ENCODE results near the gene MUCL1. TPM values are rescaled to one million over a fixed set of nuclear protein-coding genes. Genes with fewer than 3 reads are reported as not detected.

Gene MUCL1
- total RNA-seq, 2 donors from 2014 or later: not detected

- no peaks in the 10 kb centered on the region for H3K4me1 Mint-ChIP-seq
- DNase-seq: no peak
- H3K4me3 Mint-ChIP-seq: no peak overlapping the region
- no peaks in the 10 kb centered on the region for H3K9me3 Mint-ChIP-seq
- no peaks in the 10 kb centered on the region for H3K27me3 Mint-ChIP-seq (ENCODE audit: insufficient read depth)
- Histone ChIP-seq H3K27ac (ENCODE audit: low read depth, low read length) (no peak overlapping the region), H3K4me1 (ENCODE audit: control insufficient read depth, insufficient read depth, low read length) (no peaks in the 10 kb centered on the region), H3K9ac (ENCODE audit: extremely low read depth, low read length, poor library complexity, severe bottlenecking) (no peak overlapping the region), H3K4me3 (ENCODE audit: low read length) (no peak overlapping the region), H3K27me3 (ENCODE audit: control insufficient read depth, insufficient read depth, low read length, poor library complexity, severe bottlenecking) (no peaks in the 10 kb centered on the region), H3K36me3 (ENCODE audit: control insufficient read depth, insufficient read depth, low read length) (no peaks in the 10 kb centered on the region), H3K9me3 (ENCODE audit: control insufficient read depth, low read length) (no peaks in the 10 kb centered on the region)
- no peaks in the 10 kb centered on the region for H3K36me3 Mint-ChIP-seq (ENCODE audit: low read depth)
- 81 to 86% methylated on average over 4 to 5 of the region's 5 CpGs for WGBS, 2 experiments (ENCODE audit: insufficient coverage in 1 of 2, insufficient read length in 1 of 2)
- no peak for TF ChIP-seq CTCF (conservative IDR thresholded peaks at IDR 0.05)
- H3K27ac Mint-ChIP-seq: no peak overlapping the region
Measured at GRCh38 chr12:54829511-54829910, 24.8 kb upstream of the MUCL1 start.

GRCh38 chr12:54830199-54830598 is 24.1 kb upstream of the MUCL1 start:
- H3K4me1 Mint-ChIP-seq: no peaks in the 10 kb centered on the region
- no peak overlapping the region for H3K27ac Mint-ChIP-seq
- no peaks in the 10 kb centered on the region for H3K27me3 Mint-ChIP-seq (ENCODE audit: insufficient read depth)

GRCh38 chr12:54831631-54832030 is 22.7 kb upstream of the MUCL1 start:
- no peak overlapping the region for H3K27ac ChIP-seq (ENCODE audit: low read depth, low read length)
- no peak for DNase-seq
- WGBS, 2 experiments (ENCODE audit: insufficient coverage in 1 of 2, insufficient read length in 1 of 2): 88 to 89% methylated on average over 1 of the region's 1 CpG
- H3K4me3 Mint-ChIP-seq: no peak overlapping the region
- H3K9me3 ChIP-seq (ENCODE audit: control insufficient read depth, low read length): no peaks in the 10 kb centered on the region
- H3K27me3 ChIP-seq (ENCODE audit: control insufficient read depth, insufficient read depth, low read length, poor library complexity, severe bottlenecking): no peaks in the 10 kb centered on the region
- H3K27me3 Mint-ChIP-seq (ENCODE audit: insufficient read depth): no peaks in the 10 kb centered on the region
- no peak overlapping the region for H3K9ac ChIP-seq (ENCODE audit: extremely low read depth, low read length, poor library complexity, severe bottlenecking)
- TF ChIP-seq CTCF (conservative IDR thresholded peaks at IDR 0.05): no peak
- no peak overlapping the region for H3K4me3 ChIP-seq (ENCODE audit: low read length)
- no peaks in the 10 kb centered on the region for H3K36me3 Mint-ChIP-seq (ENCODE audit: low read depth)
- H3K4me1 Mint-ChIP-seq: no peaks in the 10 kb centered on the region
- no peaks in the 10 kb centered on the region for H3K9me3 Mint-ChIP-seq
- no peaks in the 10 kb centered on the region for H3K4me1 ChIP-seq (ENCODE audit: control insufficient read depth, insufficient read depth, low read length)
- H3K27ac Mint-ChIP-seq: no peak overlapping the region
- no peaks in the 10 kb centered on the region for H3K36me3 ChIP-seq (ENCODE audit: control insufficient read depth, insufficient read depth, low read length)

More at GRCh38 chr12:54830199-54830598, 24.1 kb upstream of the MUCL1 start:
- H3K27ac ChIP-seq (ENCODE audit: low read depth, low read length): no peak overlapping the region
- no peaks in the 10 kb centered on the region for H3K36me3 ChIP-seq (ENCODE audit: control insufficient read depth, insufficient read depth, low read length)
- H3K9me3 ChIP-seq (ENCODE audit: control insufficient read depth, low read length): no peaks in the 10 kb centered on the region
- no peaks in the 10 kb centered on the region for H3K36me3 Mint-ChIP-seq (ENCODE audit: low read depth)
- H3K4me1 ChIP-seq (ENCODE audit: control insufficient read depth, insufficient read depth, low read length): no peaks in the 10 kb centered on the region
- no peak for DNase-seq
- no peak overlapping the region for H3K4me3 ChIP-seq (ENCODE audit: low read length)
- no peak overlapping the region for H3K4me3 Mint-ChIP-seq
- no peak for TF ChIP-seq CTCF (conservative IDR thresholded peaks at IDR 0.05)
- no peaks in the 10 kb centered on the region for H3K9me3 Mint-ChIP-seq
- H3K9ac ChIP-seq (ENCODE audit: extremely low read depth, low read length, poor library complexity, severe bottlenecking): no peak overlapping the region
- H3K27me3 ChIP-seq (ENCODE audit: control insufficient read depth, insufficient read depth, low read length, poor library complexity, severe bottlenecking): no peaks in the 10 kb centered on the region
